Bronchial epithelial cell (primary cell): ENCODE data around the gene SERPINE1. TPM values are rescaled to one million over a fixed set of nuclear protein-coding genes. Genes with fewer than 3 reads are reported as not detected.

Experiments used
- DNase-seq: peaks from one replicate; pipeline ENCODE4 v3.0.0-alpha.2; 2010; ENCODE audit warnings: low read depth
- FAIRE-seq: peaks from 2 replicates; lab custom pipeline; 2011; peaks lifted over from hg19 to GRCh38; lab: Jason Lieb, UNC
- H3K27me3 ChIP-seq: 2 replicates; pipeline ENCODE4 v1.5.1; 2011; ENCODE audit warnings: low read length; ENCODE audit not compliant: control insufficient read depth, insufficient read depth
- H3K36me3 ChIP-seq: 2 replicates; pipeline ENCODE4 v1.5.1; 2011; ENCODE audit warnings: low read length; ENCODE audit not compliant: control insufficient read depth, insufficient read depth
- H3K4me3 ChIP-seq: 2 replicates; pipeline ENCODE4 v1.5.1; 2011; ENCODE audit warnings: mild to moderate bottlenecking, low read depth, low read length, control low read depth
- CTCF ChIP-seq: IDR thresholded peaks from 2 replicates; pipeline ENCODE4 v1.5.1; 2011; ENCODE audit warnings: mild to moderate bottlenecking, moderate library complexity, low read length, control low read depth, inconsistent platforms; ENCODE audit not compliant: insufficient read depth, severe bottlenecking
- total RNA-seq: library from RNA; depleted of rRNA; stranded (reverse); fragments of >200 nt; gene quantifications from 2 replicates; pipeline ENCODE4 v1.2.1, GENCODE V29; 2014

Gene SERPINE1
- total RNA-seq, 1 donor from 2014 or later = 54.2 TPM

- Histone ChIP-seq H3K4me3 (no peak overlapping the region), H3K27me3 (no peaks in the 10 kb centered on the region), H3K36me3 (no peaks in the 10 kb centered on the region)
- FAIRE-seq = no peak
- DNase-seq = no peak
- no peak for TF ChIP-seq CTCF
Observed at GRCh38 chr7:101186844-101187428, 60.0 kb downstream of the SERPINE1 start.

Other genes with a start within 250 kb of the SERPINE1 start
- gene UFSP1, start 237.4 kb upstream of the SERPINE1 start, total RNA-seq = 4.2 and 4.7 TPM in 2 replicates
- gene ACHE, start 231.2 kb upstream of the SERPINE1 start, total RNA-seq = 0.13 TPM in 1 of 2 replicates, not detected in the other
- gene MUC3A, start 177.6 kb upstream of the SERPINE1 start, total RNA-seq = under 0.01 TPM in 1 of 2 replicates, not detected in the other
- under 0.01 TPM in 2 replicates for gene MUC12, start 157.5 kb upstream of the SERPINE1 start, total RNA-seq
- gene MUC17, start 107.0 kb upstream of the SERPINE1 start, total RNA-seq = not detected in 2 replicates
- gene TRIM56, start 41.6 kb upstream of the SERPINE1 start, total RNA-seq = 6.6 and 12.5 TPM in 2 replicates
- 176 and 192 TPM in 2 replicates for gene AP1S1, start 27.4 kb downstream of the SERPINE1 start, total RNA-seq
- not detected in 2 replicates for gene VGF, start 38.5 kb downstream of the SERPINE1 start, total RNA-seq
- gene NAT16, start 53.2 kb downstream of the SERPINE1 start, total RNA-seq = not detected in 2 replicates
- not detected in 2 replicates for gene MOGAT3, start 73.9 kb downstream of the SERPINE1 start, total RNA-seq
- 21.8 and 27.9 TPM in 2 replicates for gene PLOD3, start 90.5 kb downstream of the SERPINE1 start, total RNA-seq
- 66.9 and 72.7 TPM in 2 replicates for gene ZNHIT1, start 91.1 kb downstream of the SERPINE1 start, total RNA-seq
- 2.1 and 2.9 TPM in 2 replicates for gene CLDN15, start 110.7 kb downstream of the SERPINE1 start, total RNA-seq
- 209 and 272 TPM in 2 replicates for gene FIS1, start 118.0 kb downstream of the SERPINE1 start, total RNA-seq
- 6.3 and 12.0 TPM in 2 replicates for gene IFT22, start 194.7 kb downstream of the SERPINE1 start, total RNA-seq
- gene COL26A1, start 235.8 kb downstream of the SERPINE1 start, total RNA-seq = not detected in 2 replicates